ENCODE results near the gene NKAP. TPM values are rescaled to one million over a fixed set of nuclear protein-coding genes. Genes with fewer than 3 reads are reported as not detected.

Gene NKAP
- total RNA-seq, 1 donor from 2014 or later: 10.6 TPM

GRCh38 chrX:119871599-119872395, 71.8 kb downstream of the NKAP start, which contains the start of the genes NDUFA1 and RNF113A:
NDUFA1 (plus strand) TSS chrX:119871832; CDS start chrX:119871912, 80 bp downstream.
RNF113A (minus strand) TSS chrX:119871733; CDS start chrX:119871613, 120 bp downstream.
- intact Hi-C loops (cut with micrococcal nuclease): loop anchor here (1.0 to 5.0 kb wide), 15 partner anchors 9 to 1524 kb away; partner anchors contain the start of genes NKAP, NKRF, PGRMC1 and RPL39

GRCh38 chrX:119871245-119871598, 72.3 kb downstream of the NKAP start:
- intact Hi-C loops (cut with micrococcal nuclease): loop anchor here (1.0 to 5.0 kb wide), 14 partner anchors 15 to 1524 kb away; partner anchors contain the start of genes NKAP, NKRF, PGRMC1 and RPL39

Other genes starting within 250 kb of the NKAP start
- 1.9 and 2.2 TPM in 2 replicates for gene SOWAHD, start 185.2 kb downstream of the NKAP start, total RNA-seq
- gene RPL39, start 152.1 kb downstream of the NKAP start, total RNA-seq: 1,745 and 1,793 TPM in 2 replicates
- gene UPF3B, start 90.8 kb downstream of the NKAP start, total RNA-seq: 11.0 and 12.5 TPM in 2 replicates
- gene RNF113A, start 72.0 kb downstream of the NKAP start, total RNA-seq: 29.1 and 30.7 TPM in 2 replicates
- 91.4 and 96.2 TPM in 2 replicates for gene NDUFA1, start 71.9 kb downstream of the NKAP start, total RNA-seq
- not detected in 2 replicates for gene AKAP14, start 47.9 kb downstream of the NKAP start, total RNA-seq
- not detected in 2 replicates for gene RHOXF2B, start 133.9 kb upstream of the NKAP start, total RNA-seq
- gene RHOXF1, start 172.2 kb upstream of the NKAP start, total RNA-seq: 0.29 and 0.46 TPM in 2 replicates
- gene RHOXF2, start 214.9 kb upstream of the NKAP start, total RNA-seq: not detected in 2 replicates

All from T-helper 1 cell treated with Interleukin-12 subunit alpha and Interleukin-12 subunit beta and Interleukin-4 antibody, amounts not matched to agents 30 ng/mL and 1 ng/mL, for 36 hours (primary cell).